GM10266 (cell line): ENCODE results near the gene RSPH9.
"Not testable (repeated sequence)": the region's sequence is repeated elsewhere in the genome, so short reads cannot be mapped to it uniquely, and the experiment has no call there.

Source experiments
- DNase-seq: peaks from one replicate; pipeline ENCODE4 v3.0.0; 2012; ENCODE audit errors: extremely low spot score
- TF ChIP-seq, protein P1 (sequence below): IDR thresholded peaks from 2 replicates; pipeline ENCODE4 v1.5.1; 2012; ENCODE audit warnings: mild to moderate bottlenecking, low read depth; ENCODE audit not compliant: control insufficient read depth, insufficient read depth; ENCODE audit errors: missing control alignments

Gene RSPH9

DNA sequence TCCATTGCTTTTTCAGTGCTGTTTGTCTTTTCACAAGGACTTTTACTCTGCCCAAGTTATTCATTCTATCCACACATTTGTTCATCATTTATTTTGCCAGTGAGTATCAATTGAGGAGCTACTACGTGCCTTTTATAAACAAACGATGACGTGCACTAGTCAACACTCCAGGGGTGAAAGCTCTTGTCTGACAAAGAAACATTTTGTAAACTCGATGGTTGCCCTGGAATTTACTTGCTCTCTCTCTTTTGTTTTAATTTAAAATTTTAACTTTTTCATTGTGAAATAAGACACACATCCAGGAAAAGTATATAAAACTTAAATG is 51.1 kb downstream of the RSPH9 start:
- TF ChIP-seq, protein P1, sequence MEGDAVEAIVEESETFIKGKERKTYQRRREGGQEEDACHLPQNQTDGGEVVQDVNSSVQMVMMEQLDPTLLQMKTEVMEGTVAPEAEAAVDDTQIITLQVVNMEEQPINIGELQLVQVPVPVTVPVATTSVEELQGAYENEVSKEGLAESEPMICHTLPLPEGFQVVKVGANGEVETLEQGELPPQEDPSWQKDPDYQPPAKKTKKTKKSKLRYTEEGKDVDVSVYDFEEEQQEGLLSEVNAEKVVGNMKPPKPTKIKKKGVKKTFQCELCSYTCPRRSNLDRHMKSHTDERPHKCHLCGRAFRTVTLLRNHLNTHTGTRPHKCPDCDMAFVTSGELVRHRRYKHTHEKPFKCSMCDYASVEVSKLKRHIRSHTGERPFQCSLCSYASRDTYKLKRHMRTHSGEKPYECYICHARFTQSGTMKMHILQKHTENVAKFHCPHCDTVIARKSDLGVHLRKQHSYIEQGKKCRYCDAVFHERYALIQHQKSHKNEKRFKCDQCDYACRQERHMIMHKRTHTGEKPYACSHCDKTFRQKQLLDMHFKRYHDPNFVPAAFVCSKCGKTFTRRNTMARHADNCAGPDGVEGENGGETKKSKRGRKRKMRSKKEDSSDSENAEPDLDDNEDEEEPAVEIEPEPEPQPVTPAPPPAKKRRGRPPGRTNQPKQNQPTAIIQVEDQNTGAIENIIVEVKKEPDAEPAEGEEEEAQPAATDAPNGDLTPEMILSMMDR, result no peak
- DNase-seq, result no peak

DNA sequence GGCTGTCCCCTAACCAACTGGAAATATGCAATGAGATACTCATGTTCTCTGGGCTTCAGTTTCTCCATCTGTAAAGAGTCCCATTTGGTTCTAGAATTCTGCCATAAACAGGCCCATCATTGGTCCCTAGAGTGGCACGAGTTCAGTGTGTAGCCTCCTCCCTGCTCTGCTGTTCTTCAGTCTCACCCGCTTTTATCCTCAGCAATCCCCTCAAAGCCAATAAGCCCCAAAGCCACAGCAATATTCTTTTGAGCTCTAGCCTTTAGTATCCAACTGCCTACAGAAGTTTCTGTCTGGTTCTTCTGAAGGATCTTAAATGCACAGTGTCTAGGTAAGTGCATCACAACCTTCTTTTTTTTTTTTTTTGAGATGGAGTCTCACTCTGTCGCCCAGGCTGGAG is 52.6 kb downstream of the RSPH9 start:
- TF ChIP-seq, protein P1, result no peak
- DNase-seq, result no peak

DNA sequence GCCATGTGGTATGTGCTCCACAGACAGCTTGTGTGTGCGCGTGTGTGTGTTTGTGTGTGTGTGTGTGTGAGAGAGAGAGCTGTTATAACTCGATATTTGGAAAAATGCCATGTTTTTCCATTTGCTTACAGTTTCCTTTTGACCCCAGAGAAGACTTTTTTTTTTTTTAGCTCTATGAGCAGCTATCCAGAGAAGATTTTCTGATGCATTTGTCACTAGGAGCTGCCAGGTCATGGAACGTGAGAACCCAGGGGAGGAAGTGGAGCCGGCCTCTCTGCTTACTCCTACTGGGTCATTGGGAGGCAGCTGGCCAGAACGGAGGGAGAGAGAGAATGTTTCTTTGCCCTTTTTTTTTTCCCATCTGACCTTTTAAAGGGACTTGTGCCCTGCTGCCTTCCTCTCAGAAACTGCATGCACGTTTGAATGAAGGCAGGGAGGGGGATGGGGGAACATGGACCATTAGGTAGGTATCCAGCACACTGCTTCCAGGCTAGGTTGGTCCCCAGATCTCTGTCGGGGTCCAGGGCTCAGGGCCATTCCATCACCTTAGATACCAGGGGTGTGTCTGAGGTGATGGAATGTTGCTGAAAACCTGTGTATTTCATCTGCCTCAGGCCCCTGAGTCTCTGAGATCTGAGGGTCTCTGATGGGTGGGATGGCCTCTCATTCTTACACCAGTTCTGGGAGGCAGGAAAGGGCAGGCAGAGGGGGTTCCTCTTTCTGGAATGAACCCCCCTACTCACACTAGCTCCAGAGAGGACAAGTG is 53.9 kb downstream of the RSPH9 start:
- DNase-seq, result no peak

DNA sequence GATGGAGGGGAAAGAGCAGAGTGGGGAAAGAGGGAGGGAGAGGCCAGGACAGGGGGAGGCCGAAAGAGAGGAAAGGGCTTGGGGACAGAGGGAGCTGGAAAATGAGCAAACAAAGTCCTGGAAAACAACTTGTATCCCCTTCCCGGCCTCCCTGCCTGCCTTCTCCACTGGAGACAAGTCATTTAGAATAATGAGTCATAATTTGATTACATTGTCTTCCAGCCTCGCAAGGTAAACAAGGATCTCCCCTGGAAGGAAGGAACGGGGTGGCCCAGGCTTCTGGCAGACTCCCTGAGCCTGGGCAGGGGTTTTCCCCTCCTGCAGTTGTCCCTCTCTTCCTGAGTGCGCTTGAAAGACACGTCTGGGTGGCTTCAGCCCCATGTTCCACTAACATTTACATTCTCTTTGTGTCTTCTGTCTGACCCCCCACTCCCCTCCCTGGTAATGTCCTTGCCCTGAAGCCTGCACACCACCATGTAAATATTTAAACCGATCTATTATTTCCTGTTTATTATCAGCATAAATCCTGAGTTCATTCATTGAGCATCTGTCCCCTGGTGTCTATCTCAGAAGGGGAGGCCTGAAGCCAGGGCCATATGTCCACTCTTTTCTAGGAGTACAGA is 54.8 kb downstream of the RSPH9 start:
- TF ChIP-seq, protein P1, result no peak
- DNase-seq, result no peak

More for the DNA sequence above, 53.9 kb downstream of the RSPH9 start:
- TF ChIP-seq, protein P1, result no peak

DNA sequence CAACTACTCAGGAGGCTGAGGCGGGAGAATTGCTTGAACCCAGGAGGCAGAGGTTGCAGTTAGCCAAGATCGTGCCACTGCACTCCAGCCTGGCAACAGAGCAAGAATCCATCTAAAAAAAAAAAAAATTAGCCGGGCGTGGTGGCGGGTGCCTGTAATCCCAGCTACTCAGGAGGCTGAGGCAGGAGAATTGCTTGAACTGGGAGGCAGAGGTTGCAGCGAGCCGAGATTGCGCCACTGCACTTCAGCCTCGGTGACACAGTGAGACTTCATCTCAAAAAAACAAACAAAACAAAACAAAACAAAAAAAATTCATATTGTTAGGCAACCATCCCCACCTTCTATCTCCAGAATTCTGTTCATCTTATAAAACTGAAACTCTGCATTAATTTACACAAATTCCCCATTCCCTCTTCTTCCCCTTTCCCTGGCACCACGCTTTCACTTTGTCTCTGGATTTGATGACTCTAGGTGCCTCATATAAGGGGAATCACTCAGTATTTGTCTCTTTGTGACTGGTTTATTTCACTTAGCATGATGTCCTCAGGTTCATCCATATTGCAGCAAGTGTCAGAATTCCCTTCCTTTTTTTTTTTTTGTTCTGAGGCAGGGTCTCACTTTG is 56.2 kb downstream of the RSPH9 start:
- not testable (repeated sequence) for DNase-seq

DNA sequence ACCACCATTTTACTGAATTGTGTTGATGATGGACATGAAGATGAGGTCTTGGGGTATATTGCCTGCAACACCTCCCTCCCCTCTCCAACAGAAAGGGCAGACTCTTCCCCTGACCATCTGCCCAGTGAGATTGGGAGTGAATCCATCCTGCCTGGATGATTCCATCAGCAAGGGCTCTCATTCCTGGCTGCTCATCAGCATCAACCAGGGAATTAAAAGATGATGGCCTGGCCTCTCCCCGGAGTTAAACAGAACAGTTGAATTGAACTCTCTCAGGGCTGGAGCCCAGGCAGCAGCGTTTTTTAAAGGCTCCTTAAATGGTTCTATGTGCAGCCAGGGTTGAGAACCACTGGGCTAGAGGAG is 57.3 kb downstream of the RSPH9 start:
- TF ChIP-seq, protein P1, result no peak
- DNase-seq, result no peak

DNA sequence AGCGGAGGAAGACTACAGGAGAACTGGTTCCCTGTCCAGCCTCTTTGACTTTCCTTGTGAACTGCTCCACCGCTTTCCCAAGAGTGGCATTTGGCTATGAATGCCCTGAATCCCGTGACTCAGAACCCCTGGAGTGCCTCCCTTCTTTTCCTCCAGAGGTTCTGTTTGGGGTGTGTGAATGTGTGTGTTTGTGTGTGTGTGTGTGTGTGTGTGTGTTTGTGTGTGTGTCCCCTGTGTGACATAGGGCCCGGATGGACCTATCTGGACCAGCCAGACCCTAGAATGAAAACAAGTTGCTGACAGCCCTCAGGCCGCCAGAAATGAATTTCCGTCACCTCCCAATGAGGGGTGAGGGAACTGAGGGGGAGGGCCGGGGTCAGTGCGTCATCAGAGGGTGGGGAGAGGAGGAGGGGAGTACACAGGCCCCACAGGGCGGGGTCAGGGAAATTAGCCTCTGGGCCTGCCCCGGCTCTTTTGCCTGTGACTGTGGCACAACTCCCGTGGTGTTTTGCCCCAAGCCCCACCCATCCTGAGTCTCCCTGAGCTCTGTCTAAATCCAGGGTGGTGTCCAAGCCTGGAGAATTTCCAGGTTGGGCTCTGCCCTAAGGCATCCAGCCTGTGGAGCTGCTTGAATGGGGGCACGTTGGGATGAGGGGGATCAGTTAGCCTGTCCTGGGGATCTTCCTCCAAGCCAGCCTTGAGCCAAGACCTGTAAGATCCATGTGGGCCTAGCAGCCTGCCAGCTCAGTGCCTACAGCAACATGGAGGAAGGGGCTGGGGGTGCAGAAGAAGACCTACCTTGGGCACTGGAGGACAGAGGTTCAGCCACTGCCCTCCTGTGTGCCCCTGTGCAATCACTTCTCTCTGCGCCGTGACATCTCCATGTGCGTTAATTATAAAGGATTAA is 58.0 kb downstream of the RSPH9 start:
- no peak for DNase-seq
- TF ChIP-seq, protein P1, result no peak
